T1000 (cell line): ENCODE data around the gene DPF3.

Experiments used
- DNase-seq: peaks from one replicate; lab custom pipeline; 2025; ENCODE audit warnings: mixed read lengths; lab: John Stamatoyannopoulos, UW

The DPF3 gene

DNA sequence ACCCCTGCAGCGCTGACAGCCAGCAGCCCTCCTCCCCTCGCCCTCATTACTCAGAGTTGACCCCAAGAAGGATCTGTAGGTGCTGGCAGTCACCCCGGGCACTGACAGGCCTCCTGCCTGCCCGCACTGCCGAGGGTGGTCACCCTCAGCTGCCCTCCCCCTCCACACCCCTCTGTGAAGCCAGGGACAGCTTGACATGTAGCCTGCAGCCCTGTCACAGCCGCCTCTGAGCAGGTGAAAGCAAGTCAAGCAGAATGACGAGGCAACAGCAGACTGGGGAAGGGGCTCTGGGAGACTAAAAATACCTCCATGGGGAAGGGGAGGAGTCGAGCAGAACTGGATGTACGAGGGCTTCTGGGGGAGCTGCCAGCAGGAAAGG is 178.1 kb downstream of the DPF3 start:
- DNase-seq: no peak

DNA sequence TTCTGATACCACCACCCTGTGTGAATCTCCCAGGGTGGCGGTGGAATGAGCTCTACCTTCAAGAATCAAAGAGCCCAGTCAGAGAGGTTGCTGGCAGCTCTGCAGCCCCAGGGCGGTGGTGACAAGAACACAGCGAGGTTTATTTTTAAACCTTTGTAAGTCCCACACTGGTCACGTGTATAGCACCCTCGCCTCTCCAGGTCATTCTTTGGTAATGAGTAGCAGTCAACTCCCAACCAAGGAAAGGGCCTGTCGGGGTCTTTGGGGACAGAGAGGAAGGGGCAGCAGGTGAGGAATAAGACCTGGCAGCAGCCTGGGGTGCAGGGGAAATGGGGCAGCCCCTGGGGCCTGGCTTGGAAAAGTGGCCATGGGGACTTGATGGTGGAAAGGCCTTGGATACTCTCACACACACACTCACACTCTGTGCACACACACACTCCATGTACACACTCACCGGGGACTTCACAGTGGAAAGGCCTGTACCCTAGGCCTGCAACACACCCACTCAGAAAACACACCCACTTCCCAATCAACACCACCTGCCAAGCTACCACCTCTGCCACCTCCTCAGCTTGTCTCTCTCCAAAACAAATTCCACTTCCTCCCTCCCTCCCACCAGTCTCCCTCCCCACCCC is 178.6 kb downstream of the DPF3 start:
- no peak for DNase-seq

DNA sequence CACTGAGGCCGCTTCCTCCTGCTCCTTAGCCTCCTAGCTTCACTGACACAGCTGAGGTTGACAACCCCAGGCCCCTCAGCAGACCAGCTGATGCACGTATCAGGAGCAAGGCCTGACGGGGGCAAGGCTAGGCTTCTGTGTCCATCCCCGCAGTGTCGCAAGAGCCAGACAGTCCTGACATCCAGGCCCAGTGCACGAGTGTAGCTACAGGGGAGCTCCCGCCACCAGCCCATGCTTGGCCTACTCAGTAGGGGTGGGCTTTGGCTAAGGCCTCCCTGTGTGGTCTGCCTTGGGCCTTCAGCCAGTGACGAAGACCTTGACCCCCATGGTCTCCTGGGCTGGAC is 179.1 kb downstream of the DPF3 start:
- DNase-seq: no peak

DNA sequence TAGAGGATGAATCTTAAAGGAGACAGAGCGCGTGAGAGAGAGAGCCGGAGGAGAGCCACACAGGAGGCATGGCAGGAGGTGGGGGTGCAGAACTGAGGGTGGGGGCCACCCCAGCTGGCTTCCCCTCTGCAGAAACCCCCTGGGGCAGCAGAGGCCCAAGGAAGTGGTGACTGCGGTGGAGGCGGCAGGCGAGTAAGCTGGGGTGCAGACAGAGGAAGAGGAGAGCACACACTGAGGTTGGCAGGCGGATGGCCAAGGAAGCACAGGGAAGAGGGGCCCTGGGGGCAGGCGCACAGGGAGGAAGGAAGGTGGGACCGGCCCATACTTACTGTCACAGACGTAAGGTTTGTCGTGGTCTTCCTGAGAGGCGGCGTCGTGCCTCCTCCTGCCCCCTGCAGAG is 179.8 kb downstream of the DPF3 start:
- DNase-seq: no peak

DNA sequence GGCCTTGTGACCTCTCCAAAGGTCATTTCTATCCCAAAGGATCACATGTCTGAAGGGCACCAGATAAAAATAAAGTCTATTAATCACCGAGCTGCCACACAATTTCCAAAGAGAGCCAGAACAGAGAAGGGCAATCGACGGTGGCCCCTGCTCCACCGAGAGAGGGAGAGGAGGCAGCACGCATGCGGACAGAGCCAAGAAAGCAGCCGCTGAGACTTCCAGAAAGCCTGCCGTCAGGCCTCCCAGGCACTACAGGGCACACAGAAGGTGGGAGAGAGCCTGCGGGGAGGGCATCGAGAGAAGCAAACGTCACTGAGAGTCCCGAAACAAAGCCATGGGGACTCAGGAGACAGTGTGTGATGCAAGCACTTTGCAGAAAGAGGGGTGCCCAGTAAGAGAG is 182.0 kb downstream of the DPF3 start:
- DNase-seq: no peak

DNA sequence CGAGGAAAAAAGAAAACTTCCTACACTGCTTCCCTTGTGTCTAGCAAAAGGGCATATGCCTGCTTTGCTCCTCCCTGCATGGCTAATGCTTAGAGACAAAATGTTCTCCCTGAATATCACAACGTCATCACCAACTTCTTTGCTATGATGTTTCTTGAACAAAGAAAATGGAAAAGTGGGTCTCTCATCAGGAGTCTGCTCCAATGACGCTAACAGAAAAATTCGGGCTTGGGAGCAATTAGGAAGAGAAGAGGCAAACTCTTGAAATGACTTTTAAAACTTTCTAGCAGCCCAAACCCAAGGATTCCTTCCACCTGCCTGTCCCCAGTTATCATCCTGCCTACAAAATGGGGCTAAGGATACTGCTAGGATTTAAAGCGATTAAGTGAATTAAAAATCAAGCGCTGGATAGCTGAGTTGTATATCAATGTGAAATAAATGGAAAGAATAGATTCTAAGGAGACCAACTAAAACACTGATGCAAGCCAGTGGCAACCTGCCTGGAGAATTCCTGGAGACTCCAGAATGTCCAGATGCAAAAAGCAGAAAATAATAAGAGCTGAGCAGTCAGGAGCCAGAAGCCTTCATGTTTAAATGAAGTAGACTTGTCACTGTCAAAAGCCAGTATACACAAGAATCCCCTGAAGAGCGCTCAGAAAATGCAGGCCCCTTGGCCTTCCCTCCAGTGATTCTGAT is 183.8 kb downstream of the DPF3 start:
- DNase-seq: no peak

DNA sequence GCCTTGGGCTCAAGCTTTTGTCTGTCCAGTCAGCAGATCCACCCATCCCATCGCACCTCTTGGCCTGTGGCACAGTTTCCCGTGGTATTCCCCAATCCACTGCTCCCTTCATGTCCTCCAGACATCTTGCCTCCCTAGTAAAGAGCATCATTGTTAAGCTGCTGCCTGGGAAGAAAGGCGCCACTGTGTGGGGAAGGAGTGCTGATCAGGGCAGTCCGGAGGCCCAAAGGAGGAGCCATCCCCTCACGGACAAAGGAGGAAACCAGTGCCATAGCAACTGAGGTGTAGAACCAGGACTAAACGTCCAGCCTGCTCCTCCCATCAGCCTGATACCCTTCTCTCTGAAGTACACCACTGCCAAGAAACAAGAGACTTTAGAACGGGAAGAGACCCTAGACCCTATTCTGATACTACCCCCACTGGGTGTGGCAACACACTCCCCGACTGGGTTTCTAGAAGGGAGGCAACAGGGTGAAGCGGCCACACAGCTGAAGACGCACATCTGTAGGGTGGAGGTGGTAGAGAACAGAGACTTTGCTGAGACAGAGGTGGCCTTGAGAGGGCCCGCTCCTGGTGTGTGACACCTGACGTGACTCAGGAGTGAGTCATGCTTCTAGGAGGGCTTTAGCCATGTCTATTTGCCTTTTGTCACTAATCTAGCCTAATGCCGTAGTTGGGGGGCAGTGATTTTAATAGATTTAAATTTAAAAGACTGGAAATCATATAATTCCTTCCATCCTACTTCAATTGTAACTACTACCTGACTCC is 185.0 kb downstream of the DPF3 start:
- no peak for DNase-seq

DNA sequence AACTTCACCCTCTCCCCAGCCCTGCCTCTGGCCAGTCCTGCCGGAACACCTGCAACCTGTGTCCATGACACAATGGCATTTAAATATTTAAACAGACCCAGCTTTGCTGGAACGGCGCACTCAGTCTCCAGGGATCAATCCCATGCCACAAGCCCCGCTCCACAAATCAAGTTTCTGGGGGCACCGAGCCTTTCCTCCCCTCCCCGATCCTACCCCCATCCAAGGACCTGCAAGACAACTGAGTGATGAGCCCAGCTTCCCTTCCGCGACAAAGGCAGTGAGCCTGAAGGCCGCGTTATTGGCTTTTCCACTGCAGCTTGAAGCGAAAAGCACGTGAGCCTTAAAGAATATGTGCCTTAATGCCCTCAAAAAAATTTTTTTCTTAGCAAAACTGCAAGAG is 185.7 kb downstream of the DPF3 start:
- no peak for DNase-seq

DNA sequence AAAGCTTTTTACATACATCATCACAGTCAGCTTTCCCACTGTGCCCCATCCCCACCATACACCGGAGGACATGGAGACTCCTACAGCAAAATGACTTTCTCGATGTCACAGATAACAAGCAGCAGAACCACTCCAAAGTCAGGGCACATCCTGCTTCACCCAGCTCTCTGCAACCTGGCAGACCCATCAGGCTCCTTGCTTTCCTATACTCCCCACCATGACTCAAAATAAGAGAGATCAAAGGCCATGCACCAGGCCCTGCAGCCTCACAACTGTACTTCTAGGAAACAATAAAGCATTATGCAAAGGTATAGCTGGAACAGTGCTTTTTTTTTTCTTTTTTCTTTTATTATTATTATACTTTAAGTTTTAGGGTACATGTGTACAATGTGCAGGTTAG is 187.4 kb downstream of the DPF3 start:
- no peak for DNase-seq

DNA sequence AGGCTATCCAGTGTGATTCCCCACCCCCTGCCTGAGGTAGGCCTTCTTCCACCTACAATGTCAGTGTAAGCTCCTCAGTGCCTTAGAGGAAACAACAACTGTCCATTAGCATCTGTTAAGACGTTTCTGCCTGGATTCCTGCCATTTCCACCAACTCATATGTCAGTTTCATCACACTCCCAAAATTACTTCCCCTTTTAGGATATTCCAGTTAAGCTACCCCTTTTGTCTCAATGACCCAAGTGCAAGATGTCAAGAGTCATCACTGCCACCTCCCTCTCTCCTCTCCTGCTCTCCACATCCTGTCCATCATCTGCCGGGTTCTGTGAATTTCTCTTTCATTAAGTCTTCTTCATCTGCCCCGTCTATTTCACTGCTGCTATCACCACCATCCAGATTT is 189.4 kb downstream of the DPF3 start:
- DNase-seq: no peak

DNA sequence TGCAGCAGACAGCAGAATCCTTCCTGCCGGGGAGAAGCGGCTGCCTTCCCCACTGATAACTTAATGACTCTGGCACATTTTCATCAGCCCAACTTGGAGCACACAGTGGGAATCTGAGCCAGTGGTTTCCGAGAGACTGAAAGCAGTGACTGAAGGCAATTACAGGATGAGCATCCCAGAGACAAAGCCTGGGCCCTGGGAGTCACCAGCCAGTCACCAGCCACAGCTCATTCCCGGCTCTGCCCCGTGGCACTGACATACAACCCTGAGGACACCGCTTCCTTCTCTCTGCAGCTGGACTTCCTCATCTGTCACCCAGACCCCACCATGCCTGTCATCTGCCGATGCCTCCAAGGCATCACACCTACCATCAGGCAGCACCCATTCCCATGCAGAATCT is 192.3 kb downstream of the DPF3 start:
- no peak for DNase-seq

DNA sequence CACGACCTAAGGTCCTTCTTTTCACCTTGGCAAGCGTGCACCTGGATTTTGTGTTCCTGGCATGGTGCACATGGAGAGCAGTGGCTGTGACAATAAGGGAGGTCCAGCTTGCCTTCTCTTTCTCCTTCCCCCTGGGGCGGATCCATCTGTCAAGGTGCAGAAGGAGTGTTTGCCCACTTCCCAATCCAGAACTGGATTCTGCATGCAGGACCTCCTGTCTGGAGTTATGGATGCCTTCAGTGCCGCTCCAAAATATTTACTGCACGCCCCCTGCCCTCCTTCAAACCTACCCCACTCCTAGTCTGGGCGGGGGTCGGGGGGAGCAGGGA is 192.7 kb downstream of the DPF3 start:
- DNase-seq: no peak

DNA sequence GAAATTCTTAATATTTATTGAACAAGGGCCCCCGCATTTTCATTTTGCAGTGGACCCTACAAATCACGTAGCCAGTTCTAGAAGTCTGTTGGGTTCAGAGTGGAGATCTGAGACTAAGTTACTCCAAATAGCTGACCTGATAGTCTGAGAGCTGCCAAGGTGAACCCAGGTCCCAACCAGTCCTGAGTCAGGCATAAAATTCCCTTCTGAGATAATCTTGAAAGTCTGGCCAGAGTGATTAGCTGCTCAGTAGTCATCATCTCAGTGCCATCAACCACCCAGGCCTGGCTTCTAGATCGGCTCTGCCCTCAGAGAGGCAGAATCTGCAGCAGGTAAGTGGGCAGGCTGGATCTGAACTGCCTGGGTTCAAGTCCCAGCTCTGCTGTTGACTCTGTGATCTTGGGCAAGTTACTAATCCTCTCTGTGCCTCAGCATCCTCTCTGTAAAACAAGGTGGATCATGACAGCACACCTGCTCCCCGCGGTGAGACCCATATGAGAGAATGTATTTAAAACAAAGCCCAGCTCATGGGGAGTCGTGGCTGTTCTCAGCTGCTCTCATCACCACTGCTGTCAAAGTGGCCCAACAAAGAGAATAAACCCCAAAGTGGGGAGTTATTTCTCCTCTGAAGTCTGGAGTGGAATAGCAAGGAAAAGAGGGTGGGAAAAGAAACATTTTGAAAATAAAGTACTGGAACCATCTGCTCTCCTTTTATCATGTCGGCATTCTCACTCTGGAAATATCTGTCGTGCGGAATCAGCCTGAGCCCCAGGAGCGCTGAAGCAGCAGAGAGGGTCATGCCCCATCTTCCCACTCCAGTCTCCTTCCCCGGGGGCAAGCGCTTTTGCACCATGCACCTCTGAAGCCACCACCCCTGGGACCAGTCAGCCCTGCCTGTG is 193.3 kb downstream of the DPF3 start:
- DNase-seq: no peak

DNA sequence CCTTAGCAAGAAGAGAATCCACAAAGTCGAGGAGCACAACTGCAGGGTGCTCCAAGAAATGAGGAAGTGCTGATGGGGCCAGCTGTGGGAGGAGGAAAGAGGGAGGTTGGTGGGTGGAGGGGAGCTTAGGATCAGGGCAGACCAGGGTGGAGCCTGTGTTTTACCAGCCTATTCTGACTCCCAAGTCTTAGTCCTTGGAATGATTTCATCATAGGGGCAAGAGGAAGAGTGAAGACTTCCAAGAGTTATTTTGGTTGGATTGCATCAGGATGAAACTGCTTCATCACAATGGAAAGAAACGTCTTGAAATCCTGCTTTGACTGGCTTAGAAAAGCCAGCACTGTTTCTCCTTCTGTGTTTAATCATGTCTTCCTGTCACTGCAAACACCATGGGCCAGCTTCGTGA is 194.0 kb downstream of the DPF3 start:
- no peak for DNase-seq

DNA sequence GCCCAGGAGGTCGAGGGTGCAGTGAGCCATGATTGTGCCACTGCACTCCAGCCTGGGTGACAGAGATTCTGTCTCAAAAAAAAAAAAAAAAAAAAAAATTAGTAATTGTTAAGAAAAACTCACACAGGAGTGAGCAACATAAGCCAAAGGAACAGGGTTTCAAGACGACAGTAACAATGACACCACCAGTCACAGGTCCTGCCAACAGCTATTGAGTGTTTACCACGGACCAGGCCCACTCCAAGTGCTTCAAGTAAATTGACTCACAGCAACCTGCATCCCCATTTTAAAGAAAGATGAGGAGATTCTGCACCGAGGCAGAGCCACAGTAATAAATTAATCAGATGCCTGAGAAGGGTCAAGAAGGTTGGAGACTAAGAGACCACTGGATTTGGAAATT is 194.5 kb downstream of the DPF3 start:
- DNase-seq: no peak

DNA sequence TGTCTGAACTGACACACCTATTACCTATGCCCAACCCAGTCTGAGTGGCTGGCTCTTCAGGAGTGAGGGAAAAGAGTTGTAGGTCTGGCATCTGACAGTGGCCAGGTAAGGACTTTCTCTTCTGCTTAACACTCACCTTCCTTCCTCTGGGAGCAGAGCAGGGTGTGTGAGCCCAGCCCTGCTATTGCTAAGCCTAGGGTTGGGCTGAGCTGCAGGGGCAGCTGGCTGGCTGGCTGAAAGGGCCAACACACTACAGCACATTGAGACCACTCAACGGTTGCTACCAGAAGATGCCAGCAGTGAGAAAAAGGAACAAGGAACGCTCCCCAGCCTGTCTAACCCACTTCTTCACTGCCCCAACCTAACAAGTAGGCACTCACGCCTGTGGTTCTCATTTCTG is 201.2 kb downstream of the DPF3 start:
- DNase-seq: no peak

DNA sequence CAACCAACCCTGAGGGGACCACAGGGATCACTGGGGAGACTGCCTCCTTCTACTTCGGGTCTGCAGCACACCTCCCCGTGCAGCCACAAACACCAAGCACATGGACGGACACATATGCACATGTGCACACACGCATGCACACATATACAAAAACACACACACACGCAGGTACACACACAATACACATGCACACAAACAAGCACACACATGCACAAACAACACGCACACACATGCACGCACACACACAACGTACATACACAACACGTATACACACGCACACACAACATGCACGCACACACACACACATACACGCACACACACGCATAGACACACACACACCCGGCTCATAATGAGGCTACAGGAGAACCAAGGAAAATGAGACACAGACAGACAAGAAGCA is 203.6 kb downstream of the DPF3 start:
- DNase-seq: no peak

DNA sequence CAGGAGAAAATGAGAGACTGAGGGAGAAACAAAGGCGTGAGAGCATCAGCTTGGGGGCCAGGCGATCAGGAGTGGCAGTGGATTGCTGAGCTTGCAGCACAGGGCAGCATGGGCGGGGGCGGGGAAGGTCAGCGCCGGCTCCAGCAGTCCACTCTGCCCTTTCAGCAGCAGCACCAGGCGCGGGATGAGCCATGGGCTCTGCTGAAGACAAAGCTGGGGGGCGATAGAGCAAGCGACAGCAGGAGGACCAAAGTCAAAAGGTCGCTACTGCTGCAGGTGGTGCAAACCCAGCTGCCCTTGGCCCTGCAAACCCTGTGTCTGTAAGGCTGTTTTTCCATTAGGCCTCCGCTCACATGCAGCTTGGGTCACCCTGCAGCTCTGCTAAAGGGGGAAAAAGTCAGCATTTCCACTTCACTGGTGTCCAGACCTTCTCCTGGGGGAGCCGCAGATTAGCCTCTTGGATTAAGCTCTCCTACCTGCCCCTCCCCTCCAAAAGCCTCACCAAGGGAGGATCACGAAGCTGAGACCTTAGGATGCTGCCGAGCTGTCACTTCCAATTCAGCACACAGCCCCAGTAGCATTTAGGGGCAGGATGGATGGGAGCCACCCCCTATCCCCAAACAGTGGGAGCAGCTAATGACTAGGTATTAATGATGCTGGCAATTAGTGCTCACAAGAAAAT is 204.8 kb downstream of the DPF3 start:
- no peak for DNase-seq

DNA sequence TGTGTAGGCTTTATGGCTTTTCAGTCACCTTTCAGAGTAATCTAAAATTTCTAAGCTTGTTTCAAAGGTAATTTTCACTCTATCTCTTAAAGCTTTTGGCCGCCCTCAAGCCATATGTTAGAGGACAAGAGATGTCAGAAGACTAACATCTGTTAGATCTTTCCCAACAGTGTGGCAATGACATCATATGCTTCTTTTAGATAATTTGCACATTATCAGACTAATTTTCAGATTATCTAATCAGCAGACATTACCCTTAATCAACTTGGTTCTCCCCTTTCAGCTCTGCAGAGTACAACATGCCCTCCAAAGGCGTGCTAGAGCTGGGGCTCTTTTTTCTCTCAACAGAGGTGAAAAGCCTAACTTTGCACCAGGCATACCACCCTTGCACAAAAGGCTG is 207.1 kb downstream of the DPF3 start:
- DNase-seq: no peak

DNA sequence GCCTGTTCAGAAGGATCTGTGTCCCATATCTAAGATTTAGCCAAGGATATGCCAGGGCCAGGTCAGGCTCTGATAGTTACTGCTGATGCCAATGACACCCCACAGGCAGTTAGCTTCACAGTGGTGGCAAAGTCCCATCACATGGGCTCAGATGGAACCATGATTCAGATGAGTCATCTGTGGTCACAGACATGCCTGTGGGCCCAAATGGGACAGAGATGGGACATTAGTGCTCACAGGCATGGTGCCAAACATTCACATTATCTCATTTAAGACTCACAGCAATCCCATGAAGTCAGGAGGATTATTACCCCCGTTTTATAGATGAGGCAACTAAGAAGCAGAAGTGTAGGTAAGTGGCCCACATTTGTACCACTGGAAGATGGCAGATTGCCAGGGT is 207.8 kb downstream of the DPF3 start:
- peak; percentile 24 for DNase-seq

DNA sequence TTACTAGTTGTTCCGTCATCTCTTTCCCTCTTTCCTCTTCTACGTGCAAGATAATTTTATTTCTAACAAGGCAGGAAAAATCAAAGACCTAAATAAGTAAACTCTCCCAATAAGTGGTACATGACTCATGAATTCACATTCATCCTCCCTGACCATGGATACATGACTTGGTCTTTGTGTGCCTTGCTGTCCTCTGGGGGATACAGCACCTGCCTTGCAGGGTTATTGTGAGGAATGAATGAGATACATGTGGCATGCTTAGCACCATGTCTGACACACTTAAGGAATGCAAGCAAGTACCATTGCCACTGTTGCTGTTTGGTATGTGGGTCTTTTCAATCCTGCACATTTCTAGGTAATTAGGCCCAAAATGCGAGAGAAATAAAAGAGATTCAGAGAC is 208.4 kb downstream of the DPF3 start:
- DNase-seq: no peak

DNA sequence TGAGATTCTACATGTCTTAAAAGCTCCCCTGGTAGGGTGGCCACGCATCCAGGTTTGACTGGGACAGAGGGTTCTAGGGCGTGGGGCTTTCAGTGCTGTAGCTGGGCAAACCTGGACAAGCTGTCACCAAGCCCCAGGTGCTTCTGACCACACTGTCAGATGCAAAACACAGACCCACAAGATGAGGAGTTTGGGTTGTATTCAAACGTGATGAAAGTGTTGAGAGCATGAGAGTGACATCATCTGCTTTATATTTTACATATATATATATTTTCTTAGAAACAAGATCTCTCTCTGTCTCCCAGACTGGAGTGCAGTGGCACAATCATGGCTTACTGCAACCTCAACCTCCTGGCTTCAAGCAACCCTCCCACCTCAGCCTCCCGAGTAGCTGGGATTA is 210.1 kb downstream of the DPF3 start:
- no peak for DNase-seq
